GM06990 (cell line): ENCODE data around the gene RNF19B.

ENCODE experiments used
- DNase-seq: peaks from one replicate; pipeline ENCODE4 v3.0.0-alpha.2; 2011; ENCODE audit not compliant: insufficient read length; ENCODE audit errors: extremely low read depth
- H3K27me3 ChIP-seq: replicated peaks from 2 replicates; pipeline ENCODE4 v1.6.0; 2011; ENCODE audit warnings: low read length; ENCODE audit not compliant: control insufficient read depth, insufficient read depth
- H3K36me3 ChIP-seq: 2 replicates; pipeline ENCODE4 v1.5.1; 2011; ENCODE audit warnings: low read length; ENCODE audit not compliant: control insufficient read depth, insufficient read depth
- H3K4me3 ChIP-seq: replicated peaks from 2 replicates; pipeline ENCODE4 v1.5.1; 2011; ENCODE audit warnings: low read depth, mild to moderate bottlenecking, control low read depth, low read length
- CTCF ChIP-seq: IDR thresholded peaks from 2 replicates; pipeline ENCODE4 v1.5.1; 2011; ENCODE audit warnings: low read length, control low read depth, mild to moderate bottlenecking, inconsistent platforms; ENCODE audit not compliant: insufficient read depth, poor library complexity, severe bottlenecking

RNF19B gene

DNA sequence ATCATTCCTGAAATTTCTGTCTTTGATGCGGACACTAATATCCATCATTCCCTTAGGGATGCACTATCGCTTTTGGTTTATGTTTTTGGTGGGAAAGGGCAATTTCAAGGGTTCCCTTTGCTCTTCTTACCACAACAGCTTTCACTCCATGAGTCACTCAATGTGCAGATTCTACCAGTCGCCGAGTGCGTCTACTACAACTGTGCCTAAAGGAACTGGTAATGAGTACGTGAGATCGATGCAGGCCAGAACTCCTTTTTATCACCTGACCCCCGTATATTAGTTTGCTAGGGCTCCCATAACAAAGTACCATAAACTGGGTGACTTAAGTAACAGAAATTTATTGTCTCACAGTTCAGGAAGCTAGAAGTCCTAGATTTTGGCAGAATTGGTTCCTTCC, 35.9 kb downstream of the RNF19B start:
- Histone ChIP-seq H3K27me3 (peaks cover 2% of the 10 kb centered on the region; the same call in 1 of the 2 replicates), H3K36me3 (no peaks in the 10 kb centered on the region), H3K4me3 (no peak overlapping the region)
- no peak for TF ChIP-seq CTCF
- DNase-seq = no peak

DNA sequence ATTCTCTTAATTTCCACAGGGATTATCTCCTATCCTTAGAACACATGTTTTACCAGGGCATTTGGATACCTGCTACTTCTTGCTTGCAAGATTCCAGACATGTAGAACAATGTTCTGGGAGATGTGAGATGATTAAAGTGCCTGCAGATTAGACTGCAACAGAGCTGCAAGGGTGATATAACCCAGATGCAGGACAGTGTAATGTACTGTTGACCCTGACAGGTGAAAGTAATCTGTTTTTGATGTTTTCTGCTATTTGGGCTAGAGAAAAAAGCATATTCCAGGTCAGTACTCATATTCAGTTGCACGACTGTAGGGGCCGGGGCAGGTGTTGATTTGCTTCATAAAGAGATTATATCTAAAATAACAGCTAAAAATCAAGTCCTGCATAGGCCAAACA, 36.3 kb downstream of the RNF19B start:
- H3K36me3 ChIP-seq = no peaks in the 10 kb centered on the region
- TF ChIP-seq CTCF = no peak
- DNase-seq = no peak
- peaks cover 2% of the 10 kb centered on the region; the same call in 1 of the 2 replicates for H3K27me3 ChIP-seq
- no peak overlapping the region for H3K4me3 ChIP-seq

DNA sequence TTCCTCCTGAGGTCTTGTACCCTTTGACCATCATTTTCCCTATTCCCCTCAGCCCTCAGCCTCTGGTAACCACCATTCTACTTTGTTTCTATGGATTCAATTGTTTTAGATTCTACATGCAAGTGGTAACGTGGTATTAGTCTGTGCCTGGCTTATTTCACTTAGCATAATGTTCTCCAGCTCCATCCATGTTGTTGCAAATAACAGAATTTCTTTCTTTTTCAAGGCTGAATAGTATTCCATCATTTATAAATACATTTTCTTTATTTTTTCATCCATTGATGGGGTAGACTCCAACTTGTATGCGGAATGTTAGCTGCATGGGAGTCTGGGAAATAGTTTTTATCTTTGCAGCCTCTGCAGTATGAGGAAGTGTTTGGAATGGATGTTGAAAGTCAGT, 37.2 kb downstream of the RNF19B start:
- TF ChIP-seq CTCF = no peak
- no peak for DNase-seq
- Histone ChIP-seq H3K27me3 (peaks cover 2% of the 10 kb centered on the region; the same call in 1 of the 2 replicates), H3K36me3 (no peaks in the 10 kb centered on the region), H3K4me3 (no peak overlapping the region)

DNA sequence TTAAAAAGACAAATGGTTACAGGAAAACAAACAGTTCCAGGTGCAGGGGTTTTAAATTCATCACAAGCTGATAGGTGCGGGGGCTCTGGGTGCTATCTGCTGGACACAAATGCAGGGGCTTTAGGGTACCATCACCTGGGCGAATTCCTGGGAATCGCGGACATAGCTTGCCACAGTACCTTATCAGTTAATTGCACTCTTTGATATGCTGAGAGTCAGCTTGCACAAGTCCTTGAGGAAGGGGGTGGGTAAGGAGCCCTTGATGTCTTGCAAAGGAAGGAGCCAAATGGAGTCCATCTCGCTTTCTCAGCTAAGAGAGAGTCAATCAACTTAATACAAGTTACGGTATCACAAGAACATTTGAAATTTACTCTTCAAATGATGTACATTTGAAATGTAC, 38.0 kb downstream of the RNF19B start:
- H3K4me3 ChIP-seq = no peak overlapping the region
- no peaks in the 10 kb centered on the region for H3K36me3 ChIP-seq
- H3K27me3 ChIP-seq = peaks cover 2% of the 10 kb centered on the region; the same call in 1 of the 2 replicates
- no peak for TF ChIP-seq CTCF
- no peak for DNase-seq

GRCh38 chr1:32925403-32926162, 39.0 kb downstream of the RNF19B start:
- H3K4me3 ChIP-seq = no peak overlapping the region
- H3K27me3 ChIP-seq = peaks cover 2% of the 10 kb centered on the region; the same call in 1 of the 2 replicates
- peak; percentile 13 for TF ChIP-seq CTCF
- no peak for DNase-seq
- H3K36me3 ChIP-seq = no peaks in the 10 kb centered on the region
